ENCODE results near the gene KCTD17.

KCTD17 gene

DNA sequence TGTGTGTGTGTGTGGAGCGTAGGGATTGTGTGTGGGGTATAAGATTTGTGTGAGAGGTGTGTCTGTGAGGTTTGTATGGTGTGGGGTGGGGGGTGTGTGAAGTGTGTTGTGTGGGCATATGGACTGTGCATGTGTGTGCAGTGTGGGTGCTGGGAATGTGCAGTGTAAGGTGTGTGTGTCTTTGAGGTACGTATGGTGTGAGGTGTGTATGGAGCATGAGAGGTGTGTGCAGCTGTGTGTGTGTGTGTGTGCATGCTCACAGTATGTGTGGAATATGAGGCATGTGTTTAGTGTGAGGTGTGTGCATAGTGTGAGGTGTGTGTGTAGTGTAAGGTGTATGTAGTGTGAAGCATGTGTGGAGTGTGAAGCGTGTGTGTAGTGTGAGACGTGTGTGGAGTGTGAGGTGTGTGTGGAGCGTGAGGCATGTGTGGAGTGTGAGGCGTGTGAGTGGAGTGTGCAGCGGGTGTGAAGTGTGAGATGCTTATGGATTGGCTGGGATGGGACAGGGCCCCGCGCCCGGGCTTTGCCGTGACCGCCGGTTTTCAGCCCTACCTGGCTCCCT, 59.7 kb downstream of the KCTD17 start:
- no peak for DNase-seq

- no peak for DNase-seq
Observed at GRCh38 chr22:37112084-37112728, 60.7 kb downstream of the KCTD17 start.

All from NCI-H1436 (cell line).